ENCODE data around the gene HPCAL1. TPM values are rescaled to one million over a fixed set of nuclear protein-coding genes. Genes with fewer than 3 reads are reported as not detected.
A peak's percentile ranks its signal among the peaks of the same experiment; 100 is the strongest.

HPCAL1 gene
- total and polyA plus RNA-seq, 10 of the 15 experiments (the other 5 are each of a cell fraction or from before 2014, with no cell fraction given): 0.40 to 12.8 (median 7.9) TPM

- no peak overlapping the region for H3K4me2 ChIP-seq (ENCODE audit: control insufficient read depth, insufficient read depth)
- BruUV-seq (replicated peaks): no TSS peak
- peaks cover 23% of the 10 kb centered on the region for H3K4me1 ChIP-seq (ENCODE audit: control insufficient read depth, insufficient read depth, low read length)
- no peaks in the 10 kb centered on the region; the same call in 2 of the 3 replicates for H3K9me3 ChIP-seq (replicated peaks; ENCODE audit: control insufficient read depth, insufficient read depth, low read length)
- ChIA-PET POLR2A (interaction anchor here (1.3 kb wide), 1 partner anchor 83 kb away, joined by 3 read pairs; no protein-coding TSS in a partner anchor), CTCF (interaction anchor here (0.8 to 1.2 kb wide), 2 partner anchors 76 to 77 kb away, joined by 3 to 4 read pairs; no protein-coding TSS in a partner anchor), SMC1A (ENCODE audit: uncharacterized antibody, unreplicated experiment) (interaction anchor here (1.1 to 7.3 kb wide), 3 partner anchors 30 to 75 kb away, joined by 3 to 69 read pairs (median 3); no protein-coding TSS in a partner anchor), RAD21 (ENCODE audit: unreplicated experiment) (interaction anchor here (1.1 to 5.9 kb wide), 4 partner anchors 30 to 77 kb away, joined by 4 to 40 read pairs (median 8); partner anchors contain the start of gene HPCAL1)
- no peak overlapping the region for H3K27ac ChIP-seq (ENCODE audit: control insufficient read depth, insufficient read depth)
- no peak overlapping the region for H2AFZ ChIP-seq (ENCODE audit: control insufficient read depth, low read depth, low read length)
- no peaks in the 10 kb centered on the region for H3K27me3 ChIP-seq (replicated peaks in 1 of 2; ENCODE audit: control insufficient read depth in 2 of 2, insufficient read depth in 2 of 2, low read length in 1 of 2)
- H3K4me3 ChIP-seq: no peak overlapping the region
- no peak overlapping the region for H3K9ac ChIP-seq (ENCODE audit: control insufficient read depth, insufficient read depth, low read length)
- ATAC-seq: no peak
- in situ Hi-C loops (cut with MboI) (no loop called here), intact Hi-C loops (cut with micrococcal nuclease; ENCODE audit: unreplicated experiment) (no loop called here)
- DNase-seq (ENCODE audit: low read depth, low spot score): no peak
- 50% methylated on average over 5 of the region's 5 CpGs for whole genome bisulfite sequencing (ENCODE audit: insufficient coverage, insufficient replicate concordance, low lambda C conversion rate, missing lambda C conversion rate)
- TF ChIP-seq RELA (IDR thresholded peaks at IDR 0.05; ENCODE audit: borderline replicate concordance, partially characterized antibody): no peak
- TF ChIP-seq PRDM15 (CRISPR knock-in tag; IDR thresholded peaks at IDR 0.05): no peak
- no peak for TF ChIP-seq SUZ12 (IDR thresholded peaks at IDR 0.05; ENCODE audit: unreplicated experiment)
- TF ChIP-seq POLR2AphosphoS5 (IDR thresholded peaks at IDR 0.05; ENCODE audit: low read length): no peak
- 0 out of 2 replicates have a peak, but pooled peaks have one; percentile 12 for TF ChIP-seq NR2F1 (conservative IDR thresholded peaks at IDR 0.05)
- TF ChIP-seq PKNOX1 (IDR thresholded peaks at IDR 0.05): no peak
- TF ChIP-seq ZNF622 (IDR thresholded peaks at IDR 0.05): no peak
- no peak for TF ChIP-seq TCF3 (IDR thresholded peaks at IDR 0.05; ENCODE audit: borderline replicate concordance, insufficient read depth, low read depth, low read length)
- H3K79me2 ChIP-seq (ENCODE audit: control insufficient read depth, insufficient read depth, low read length): peaks cover 2% of the 10 kb centered on the region; the same call in 1 of the 2 replicates
- no peak for FAIRE-seq
- no peaks in the 10 kb centered on the region for H4K20me1 ChIP-seq (ENCODE audit: control insufficient read depth, insufficient read depth)
- H3K36me3 ChIP-seq (ENCODE audit: control insufficient read depth in 2 of 2, insufficient read depth in 2 of 2, low read length in 1 of 2): no peaks in the 10 kb centered on the region
Observed at GRCh38 chr2:10333247-10333613, 30.5 kb downstream of the HPCAL1 start.
